Measurements from ENCODE around the gene ZNF200.
"Not testable (repeated sequence)": the region's sequence is repeated elsewhere in the genome, so short reads cannot be mapped to it uniquely, and the experiment has no call there.

The ZNF200 gene

GRCh38 chr16:3197694-3198333 lies 37.1 kb downstream of the ZNF200 start:
- not testable (repeated sequence) for DNase-seq

GRCh38 chr16:3195975-3196374 lies 39.0 kb downstream of the ZNF200 start:
- DNase-seq = no peak

GRCh38 chr16:3194792-3195191 lies 40.2 kb downstream of the ZNF200 start:
- no peak for DNase-seq

- DNase-seq = no peak
Observed at GRCh38 chr16:3193221-3194212, 41.4 kb downstream of the ZNF200 start.

- no peak for DNase-seq
Observed at GRCh38 chr16:3192476-3193019, 42.4 kb downstream of the ZNF200 start.

- no peak for DNase-seq
Observed at GRCh38 chr16:3190949-3191353, 44.0 kb downstream of the ZNF200 start.

- DNase-seq = no peak
Observed at GRCh38 chr16:3189869-3190268, 45.1 kb downstream of the ZNF200 start.

GRCh38 chr16:3188925-3189825 lies 45.8 kb downstream of the ZNF200 start:
- peak; percentile 78 for DNase-seq

GRCh38 chr16:3188675-3188924 lies 46.4 kb downstream of the ZNF200 start:
- no peak for DNase-seq

- peak; percentile 75 for DNase-seq
Observed at GRCh38 chr16:3187798-3188674, 46.9 kb downstream of the ZNF200 start, which contains the start of gene OR1F1. Gene OR1F1, plus strand, starts transcription at chr16:3188204.

GRCh38 chr16:3186946-3187690 lies 47.8 kb downstream of the ZNF200 start:
- no peak for DNase-seq

- DNase-seq = no peak
Observed at GRCh38 chr16:3183445-3184139, 51.4 kb downstream of the ZNF200 start.

GRCh38 chr16:3182608-3183444 lies 52.1 kb downstream of the ZNF200 start:
- DNase-seq = peak; percentile 70

- not testable (repeated sequence) for DNase-seq
Observed at GRCh38 chr16:3182293-3182607, 52.7 kb downstream of the ZNF200 start.

GRCh38 chr16:3180445-3180878 lies 54.5 kb downstream of the ZNF200 start:
- DNase-seq = no peak

GRCh38 chr16:3179651-3180050 lies 55.3 kb downstream of the ZNF200 start:
- DNase-seq = no peak

GRCh38 chr16:3175157-3176093 lies 59.5 kb downstream of the ZNF200 start:
- DNase-seq = peak; percentile 78

- DNase-seq = no peak
Observed at GRCh38 chr16:3174618-3175148, 60.3 kb downstream of the ZNF200 start.

Data from hematopoietic multipotent progenitor cell treated with erythropoietin and hydrocortisone succinate and interleukin-3 and kit ligand, for 6 days (in vitro differentiated cells).